Prostate gland (tissue), 2 donors: ENCODE data around the gene SLC25A12. TPM values are rescaled to one million over a fixed set of nuclear protein-coding genes. Genes with fewer than 3 reads are reported as not detected.

Source experiments
- DNase-seq: peaks from one replicate; pipeline ENCODE4 v3.0.0-alpha.2; 2019; ENCODE audit warnings: low spot score
- H3K27ac ChIP-seq, 2 donors: fragments of 200-600 bp; sonication (generic); 2 replicates each; pipeline ENCODE4 v1.5.1; 2017 to 2019
- H3K27me3 ChIP-seq: fragments of 200-600 bp; sonication (generic); replicated peaks from 2 replicates; pipeline ENCODE4 v1.5.1; 2019; ENCODE audit not compliant: insufficient read depth
- H3K36me3 ChIP-seq, 2 donors: fragments of 200-600 bp; sonication (generic); 1 replicate in 1 of 2; 2 replicates in 1 of 2; pipeline versions ENCODE4 v1.5.1 to v1.8.1; 2017 to 2019
- H3K4me1 ChIP-seq: fragments of 200-600 bp; sonication (generic); replicated peaks from 2 replicates; pipeline ENCODE4 v1.5.1; 2019
- H3K4me3 ChIP-seq, 2 donors: fragments of 200-600 bp; sonication (generic); 2 replicates each; pipeline ENCODE4 v1.5.1; 2017 to 2019
- H3K9me3 ChIP-seq: fragments of 200-600 bp; sonication (generic); 2 replicates; pipeline ENCODE4 v1.5.1; 2017
- CTCF ChIP-seq, 4 experiments: fragments of 200-600 bp in 2 of 4; fragments of 450-650 bp in 2 of 4; sonication (generic) in 2 of 4; IDR thresholded peaks; 1 replicate in 3 of 4; 2 replicates in 1 of 4; pipeline ENCODE4 v1.5.1; 2016 to 2019; ENCODE audit warnings: antibody characterized with exemption in 4 of 4, mild to moderate bottlenecking in 2 of 4, moderate library complexity in 2 of 4
- POLR2A ChIP-seq: fragments of 450-650 bp; IDR thresholded peaks from one replicate; pipeline ENCODE4 v1.6.1; 2016; ENCODE audit warnings: antibody characterized with exemption, mild to moderate bottlenecking
- POLR2AphosphoS5 ChIP-seq: sonication (generic); formaldehyde crosslinking; IDR thresholded peaks from one replicate; pipeline ENCODE4 v1.6.1; 2017; ENCODE audit warnings: antibody characterized with exemption
- WGBS: methylation state at CpG from one replicate; pipeline ENCODE4 v1.1.5; 2018; 5-methylcytosine and 5-hydroxymethylcytosine counted together
- intact Hi-C: fragments of 100-400 bp; cut with DNase I; formaldehyde crosslinking; loops from one replicate; pipeline ENCODE4 v1.14.2; 2022
- total RNA-seq, 2 donors: library from RNA; depleted of rRNA; stranded (reverse); fragments of >200 nt; gene quantifications; one replicate each; pipeline ENCODE4 v1.1.0, GENCODE V29; 2016

Gene SLC25A12, protein sequence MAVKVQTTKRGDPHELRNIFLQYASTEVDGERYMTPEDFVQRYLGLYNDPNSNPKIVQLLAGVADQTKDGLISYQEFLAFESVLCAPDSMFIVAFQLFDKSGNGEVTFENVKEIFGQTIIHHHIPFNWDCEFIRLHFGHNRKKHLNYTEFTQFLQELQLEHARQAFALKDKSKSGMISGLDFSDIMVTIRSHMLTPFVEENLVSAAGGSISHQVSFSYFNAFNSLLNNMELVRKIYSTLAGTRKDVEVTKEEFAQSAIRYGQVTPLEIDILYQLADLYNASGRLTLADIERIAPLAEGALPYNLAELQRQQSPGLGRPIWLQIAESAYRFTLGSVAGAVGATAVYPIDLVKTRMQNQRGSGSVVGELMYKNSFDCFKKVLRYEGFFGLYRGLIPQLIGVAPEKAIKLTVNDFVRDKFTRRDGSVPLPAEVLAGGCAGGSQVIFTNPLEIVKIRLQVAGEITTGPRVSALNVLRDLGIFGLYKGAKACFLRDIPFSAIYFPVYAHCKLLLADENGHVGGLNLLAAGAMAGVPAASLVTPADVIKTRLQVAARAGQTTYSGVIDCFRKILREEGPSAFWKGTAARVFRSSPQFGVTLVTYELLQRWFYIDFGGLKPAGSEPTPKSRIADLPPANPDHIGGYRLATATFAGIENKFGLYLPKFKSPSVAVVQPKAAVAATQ
- total RNA-seq = 10 to 100 TPM; 23.5 to 33.9 TPM

GRCh38 chr2:171893824-171894611 is at the start of gene SLC25A12:
SLC25A12 (minus strand) TSS chr2:171894244; CDS start chr2:171894214, 30 bp downstream.
- intact Hi-C loops = loop anchor here (1.0 kb wide), 1 partner anchor 28 kb away; the partner anchor contains the start of gene HAT1
- peak within 1 kb of the TSS; percentile 65 to 79 for H3K4me3 ChIP-seq
- no peaks in the 10 kb centered on the region for H3K9me3 ChIP-seq
- H3K27me3 ChIP-seq = no peaks in the 10 kb centered on the region
- no peaks in the 10 kb centered on the region for H3K4me1 ChIP-seq
- no peaks in the 10 kb centered on the region for H3K36me3 ChIP-seq
- TF ChIP-seq POLR2AphosphoS5 (peak; percentile 12), CTCF (IDR thresholded peaks at IDR 0.05) (peak in 1 of 4 experiments; percentile 23), POLR2A (peak; percentile 74)
- peak within 1 kb of the TSS; percentile 85 to 88 for H3K27ac ChIP-seq
- WGBS = under 1% methylated on average over 52 of the region's 63 CpGs
- DNase-seq = peak; percentile 79

GRCh38 chr2:171941316-171941699 is 47.3 kb upstream of the SLC25A12 start:
- H3K27ac ChIP-seq = no peak overlapping the region
- H3K27me3 ChIP-seq = no peaks in the 10 kb centered on the region
- intact Hi-C loops = no loop called here
- H3K9me3 ChIP-seq = no peaks in the 10 kb centered on the region
- H3K4me3 ChIP-seq = no peak overlapping the region
- no peak for TF ChIP-seq POLR2AphosphoS5
- no peak for TF ChIP-seq CTCF (IDR thresholded peaks at IDR 0.05)
- no peak for TF ChIP-seq POLR2A
- no peak for DNase-seq
- no peaks in the 10 kb centered on the region for H3K36me3 ChIP-seq
- no peaks in the 10 kb centered on the region for H3K4me1 ChIP-seq
- 98% methylated on average over 6 of the region's 6 CpGs for WGBS

DNA sequence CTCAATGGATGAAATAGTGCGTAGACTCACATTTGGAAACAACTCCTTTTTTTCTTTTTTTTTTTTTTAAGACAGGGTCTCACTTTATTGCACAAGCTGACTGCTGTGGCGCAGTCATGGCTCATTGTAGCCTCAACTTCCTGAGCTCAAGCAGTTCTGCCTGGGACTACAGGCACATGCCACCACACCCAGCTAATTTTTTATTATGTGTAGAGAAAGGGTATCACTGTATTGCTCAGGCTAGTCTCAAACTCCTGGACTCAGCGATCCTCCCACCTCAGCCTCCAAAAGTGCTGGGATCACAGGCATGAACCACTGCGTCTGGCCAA is 45.7 kb upstream of the SLC25A12 start:
- DNase-seq = no peak
- no peaks in the 10 kb centered on the region for H3K4me1 ChIP-seq
- H3K4me3 ChIP-seq = no peak overlapping the region
- no peaks in the 10 kb centered on the region for H3K27me3 ChIP-seq
- TF ChIP-seq POLR2A = no peak
- no peak for TF ChIP-seq CTCF (IDR thresholded peaks at IDR 0.05)
- no peak for TF ChIP-seq POLR2AphosphoS5
- H3K9me3 ChIP-seq = no peaks in the 10 kb centered on the region
- H3K36me3 ChIP-seq = no peaks in the 10 kb centered on the region
- H3K27ac ChIP-seq = no peak overlapping the region
- intact Hi-C loops = no loop called here
- 83% methylated on average over 4 of the region's 4 CpGs for WGBS

GRCh38 chr2:171939058-171939742 is 45.2 kb upstream of the SLC25A12 start:
- 92% methylated on average over 9 of the region's 9 CpGs for WGBS
- DNase-seq = no peak
- intact Hi-C loops = no loop called here
- TF ChIP-seq CTCF (IDR thresholded peaks at IDR 0.05) (no peak), POLR2AphosphoS5 (no peak), POLR2A (no peak)
- Histone ChIP-seq H3K9me3 (no peaks in the 10 kb centered on the region), H3K36me3 (no peaks in the 10 kb centered on the region), H3K27me3 (no peaks in the 10 kb centered on the region), H3K4me1 (no peaks in the 10 kb centered on the region), H3K27ac (no peak overlapping the region), H3K4me3 (no peak overlapping the region)
